HuH-7 (cell line): ENCODE data around the gene RABGAP1L.
"Not testable (repeated sequence)": the region's sequence is repeated elsewhere in the genome, so short reads cannot be mapped to it uniquely, and the experiment has no call there.

ENCODE experiments used
- DNase-seq: peaks from one replicate; pipeline ENCODE4 v3.0.0; 2011; ENCODE audit warnings: low spot score

RABGAP1L gene

DNA sequence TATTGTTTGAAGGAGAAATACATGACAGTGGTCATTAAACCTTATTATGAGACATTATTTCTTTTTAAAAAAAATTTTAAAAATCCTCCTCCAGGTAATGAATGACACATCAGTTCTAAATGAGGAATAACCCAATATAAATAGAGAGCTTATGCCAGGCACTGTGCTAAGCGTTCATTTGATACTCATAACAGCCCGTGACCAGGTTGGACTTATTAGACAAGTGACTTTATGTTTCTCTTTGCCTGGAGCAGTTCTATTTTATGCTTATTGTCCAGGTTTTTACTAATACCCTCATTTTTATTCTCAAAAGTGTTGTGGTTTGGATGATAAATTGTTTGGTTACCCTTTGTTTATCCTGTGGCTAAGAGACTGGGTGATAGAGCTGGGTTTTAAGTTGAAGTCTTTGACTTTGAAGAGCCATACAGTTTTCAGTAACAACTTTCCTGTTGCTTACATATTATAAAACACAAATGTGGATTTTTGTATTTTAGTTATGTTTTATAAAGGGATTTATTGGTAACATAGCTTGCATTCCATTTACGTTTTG lies 84.2 kb downstream of the RABGAP1L start:
- DNase-seq: no peak

DNA sequence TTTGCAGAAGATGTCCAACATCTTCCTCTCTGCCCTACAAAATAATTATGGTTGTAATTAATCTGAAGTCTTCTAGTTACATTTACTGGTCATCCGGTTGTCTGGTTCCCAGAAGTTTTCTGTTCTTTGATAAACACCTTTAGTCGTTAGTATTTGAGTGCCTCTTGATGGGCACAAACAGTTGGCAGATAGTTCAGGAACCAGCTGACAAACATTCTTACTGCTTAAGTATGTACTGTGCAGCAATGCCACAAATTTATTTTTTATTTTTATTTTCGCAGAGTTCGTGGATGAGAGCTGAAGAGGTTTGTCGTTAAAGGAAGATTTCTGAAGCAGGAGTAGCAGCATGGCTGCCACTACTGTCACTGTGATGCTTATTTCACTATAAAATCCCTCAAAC lies 84.7 kb downstream of the RABGAP1L start:
- no peak for DNase-seq

DNA sequence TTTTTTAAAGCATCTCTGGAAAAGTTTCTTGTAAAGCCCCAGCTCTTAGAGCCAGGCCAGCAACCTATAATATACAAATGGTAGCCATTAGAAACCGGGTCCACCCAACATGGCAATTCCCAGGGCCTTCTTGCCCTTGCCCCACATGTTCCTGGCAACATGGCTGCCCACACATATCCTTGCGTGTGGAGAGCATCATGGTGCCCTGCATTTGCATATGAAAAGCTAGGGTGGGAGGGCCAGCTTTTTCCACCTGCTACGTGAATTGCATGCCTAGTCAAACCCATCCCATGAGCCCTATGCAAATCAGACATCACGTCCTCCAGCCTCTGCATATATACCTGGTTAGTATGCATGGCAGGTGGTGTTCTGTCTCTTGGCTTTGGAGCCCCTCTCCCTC lies 88.2 kb downstream of the RABGAP1L start:
- no peak for DNase-seq

DNA sequence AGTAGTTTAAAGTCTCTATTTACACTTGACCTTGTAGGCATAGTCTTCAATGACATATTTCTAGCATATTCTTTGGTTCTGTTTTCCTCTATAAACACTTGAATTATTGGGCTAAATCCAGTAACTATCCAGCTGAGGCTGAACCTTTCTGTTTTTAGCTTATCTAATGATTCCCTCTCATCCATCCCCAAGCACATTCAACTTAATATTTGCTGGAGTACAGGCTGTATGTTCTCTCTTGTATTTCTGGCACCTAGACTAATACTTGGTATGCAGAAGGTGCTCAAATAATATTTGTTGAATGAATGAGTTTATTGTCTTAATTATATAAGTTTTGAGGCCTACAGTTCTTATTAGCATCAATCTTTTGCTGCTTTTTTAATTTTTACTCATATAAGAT lies 88.7 kb downstream of the RABGAP1L start:
- DNase-seq: no peak

DNA sequence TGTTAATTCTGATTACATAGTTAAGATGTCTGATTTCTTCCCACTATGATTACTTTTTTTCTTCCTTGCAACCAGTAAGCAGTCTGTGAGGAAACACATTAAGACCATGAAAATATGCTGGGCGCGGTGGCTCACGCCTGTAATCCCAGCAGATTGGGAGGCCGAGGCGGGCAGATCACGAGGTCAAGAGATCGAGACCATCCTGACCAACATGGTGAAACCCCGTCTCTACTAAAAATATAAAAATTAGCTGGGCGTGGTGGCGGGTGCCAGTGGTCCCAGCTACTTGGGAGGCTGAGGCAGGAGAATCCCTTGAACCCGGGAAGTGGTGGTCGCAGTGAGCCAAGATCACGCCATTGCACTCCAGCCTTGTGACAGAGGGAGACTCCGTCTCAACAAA lies 97.1 kb downstream of the RABGAP1L start:
- not testable (repeated sequence) for DNase-seq

DNA sequence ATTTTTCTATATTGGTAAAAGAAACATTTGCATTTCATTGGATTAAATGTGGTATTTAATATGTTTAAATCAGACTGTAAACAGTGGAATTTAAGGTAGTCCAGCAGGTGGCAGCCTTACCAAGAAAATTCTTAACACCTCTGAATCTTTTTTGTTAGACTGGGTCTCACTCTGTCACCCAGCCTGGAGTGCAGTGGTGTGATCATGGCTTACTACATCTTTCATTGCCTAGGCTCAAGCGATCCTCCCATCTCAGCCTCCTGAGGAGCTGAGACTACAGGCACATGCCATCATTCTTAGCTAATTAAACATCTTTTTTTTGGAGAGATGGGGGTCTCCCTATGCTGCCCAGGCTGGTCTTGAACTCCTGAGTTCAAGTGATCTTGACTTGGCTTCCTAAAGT lies 98.8 kb downstream of the RABGAP1L start:
- DNase-seq: no peak

DNA sequence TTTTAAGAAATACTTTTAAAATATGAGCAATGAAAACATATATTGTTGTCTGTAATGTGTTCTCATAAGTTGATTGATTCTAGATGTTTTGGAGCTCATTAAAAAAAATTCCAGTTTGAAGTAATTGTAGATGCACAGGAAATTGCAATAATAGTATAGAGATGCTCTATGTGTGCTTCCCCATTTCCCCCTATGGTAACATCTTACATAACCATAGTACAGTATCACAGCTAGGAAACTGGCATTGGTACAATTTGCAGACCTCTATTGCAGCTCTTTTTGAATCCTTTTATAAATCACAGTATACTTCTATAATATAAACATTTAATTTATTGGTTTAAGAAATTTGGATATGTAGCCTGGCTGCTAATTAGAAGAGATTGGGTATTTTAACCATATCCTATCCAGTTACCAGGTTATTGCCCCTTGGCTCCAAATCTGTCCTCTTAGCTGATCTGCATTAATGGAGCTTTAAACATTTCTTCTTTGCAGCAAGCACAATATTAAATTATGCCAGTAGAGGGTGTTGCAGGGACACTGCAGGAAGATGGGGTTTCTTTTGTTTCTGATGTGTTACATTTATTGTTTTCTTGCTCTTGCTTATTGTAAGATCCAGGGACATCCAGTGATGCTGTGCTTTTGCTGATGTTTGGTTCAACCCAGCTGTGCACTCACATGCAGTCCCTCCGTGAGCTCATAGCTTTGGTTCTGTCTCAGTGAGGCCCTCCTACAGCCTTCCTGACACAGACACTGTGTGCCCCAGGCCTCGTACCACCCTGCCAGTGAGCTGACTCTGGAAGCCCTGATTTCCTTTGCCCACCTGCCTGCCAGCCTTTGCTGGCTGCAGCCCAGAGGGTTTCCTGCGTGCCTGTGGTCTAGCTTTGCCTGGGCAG lies 103.3 kb downstream of the RABGAP1L start:
- DNase-seq: peak; percentile 38

DNA sequence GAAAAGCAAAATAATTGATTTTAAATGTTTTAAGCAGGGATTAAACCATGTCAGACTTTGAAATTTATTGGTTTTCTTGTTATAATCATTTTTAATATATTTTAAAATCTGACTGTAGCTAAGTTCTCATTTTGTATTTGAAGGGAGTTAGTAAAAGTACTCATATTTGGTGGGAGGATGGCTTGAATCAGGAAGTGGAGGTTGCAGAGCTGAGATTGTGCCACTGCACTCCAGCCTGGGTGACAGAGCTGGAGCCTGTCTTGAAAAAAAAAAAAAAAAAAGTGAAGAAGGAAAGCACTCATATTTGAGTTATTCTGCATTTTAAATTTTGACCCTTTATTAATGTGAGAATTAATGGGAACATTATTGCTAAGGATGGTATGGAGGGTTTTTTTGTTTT lies 106.0 kb downstream of the RABGAP1L start:
- DNase-seq: no peak

DNA sequence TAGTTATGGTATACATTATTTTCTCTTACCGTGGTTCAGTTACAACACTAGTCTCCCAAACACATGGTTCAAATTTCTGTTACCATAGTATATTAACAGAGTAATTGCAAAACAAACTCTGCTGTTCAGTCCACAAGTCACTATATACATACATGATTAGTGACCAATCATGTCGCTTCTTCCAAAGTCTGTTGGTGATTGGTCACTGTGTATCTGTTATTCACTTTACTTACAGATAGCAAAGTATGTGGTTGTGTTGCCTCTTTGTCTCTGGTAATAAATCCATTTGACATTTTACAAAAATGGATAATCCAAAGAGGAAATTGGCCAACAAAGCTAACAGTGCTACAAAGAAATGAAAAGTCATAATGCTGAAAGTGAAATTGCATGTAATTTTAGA lies 107.2 kb downstream of the RABGAP1L start:
- DNase-seq: no peak

DNA sequence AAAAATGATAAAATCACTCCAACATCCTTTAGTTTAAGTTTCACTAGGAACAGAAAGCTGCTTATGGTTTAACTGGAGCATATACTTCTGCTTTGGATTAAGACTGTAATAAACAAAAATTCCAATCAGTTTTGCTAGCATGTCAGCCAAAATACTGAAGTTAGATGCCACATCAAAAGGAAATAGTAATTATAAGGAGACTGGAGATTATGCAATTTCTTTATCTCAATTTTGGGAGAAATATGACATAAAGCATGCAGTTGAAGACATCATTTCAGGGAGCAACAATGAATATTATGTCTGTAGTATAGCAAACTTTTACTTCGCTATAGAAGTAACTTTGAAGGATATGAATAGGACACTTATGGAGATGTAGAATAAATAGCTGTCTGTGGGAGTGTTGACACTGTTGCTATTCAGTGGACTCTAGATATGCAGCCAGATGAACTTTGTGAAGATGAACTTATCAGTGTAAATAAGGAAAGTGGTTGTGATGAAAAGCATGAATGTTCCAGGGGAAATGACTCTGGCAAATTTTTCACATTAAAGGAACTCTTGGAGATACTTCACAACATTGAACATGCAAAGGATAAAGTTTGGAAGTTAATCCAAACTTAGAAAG lies 107.8 kb downstream of the RABGAP1L start:
- no peak for DNase-seq

DNA sequence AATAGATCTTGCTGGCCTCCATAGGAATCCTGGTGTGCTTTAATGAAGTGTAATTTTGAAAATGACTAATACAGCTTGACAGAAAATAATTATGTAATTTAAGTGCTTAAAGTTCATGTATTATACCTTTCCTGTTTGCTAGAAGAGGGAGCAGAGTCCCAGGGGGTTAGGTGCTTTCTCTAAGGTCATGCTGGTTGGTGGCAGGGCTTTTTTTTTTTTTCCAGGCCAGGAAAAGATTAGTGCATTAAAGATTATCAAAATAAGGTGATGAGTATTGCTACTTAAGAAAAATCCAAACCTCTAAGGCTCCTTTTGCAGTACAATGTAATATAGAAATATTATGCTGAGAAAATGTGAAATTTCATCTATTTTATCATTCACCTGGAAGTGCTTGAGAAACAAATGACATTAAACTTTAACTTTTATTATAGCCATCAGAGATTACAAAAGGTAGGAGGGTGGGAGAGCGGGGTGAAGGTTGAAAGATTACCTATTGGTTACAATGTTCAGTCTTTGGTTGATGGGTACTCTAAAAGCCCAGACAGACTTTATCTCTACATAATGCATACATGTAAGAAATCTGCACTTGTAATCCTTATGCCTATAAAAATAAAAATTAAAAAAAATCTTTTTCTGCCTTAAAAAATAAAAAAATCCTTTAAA lies 110.8 kb downstream of the RABGAP1L start:
- no peak for DNase-seq

DNA sequence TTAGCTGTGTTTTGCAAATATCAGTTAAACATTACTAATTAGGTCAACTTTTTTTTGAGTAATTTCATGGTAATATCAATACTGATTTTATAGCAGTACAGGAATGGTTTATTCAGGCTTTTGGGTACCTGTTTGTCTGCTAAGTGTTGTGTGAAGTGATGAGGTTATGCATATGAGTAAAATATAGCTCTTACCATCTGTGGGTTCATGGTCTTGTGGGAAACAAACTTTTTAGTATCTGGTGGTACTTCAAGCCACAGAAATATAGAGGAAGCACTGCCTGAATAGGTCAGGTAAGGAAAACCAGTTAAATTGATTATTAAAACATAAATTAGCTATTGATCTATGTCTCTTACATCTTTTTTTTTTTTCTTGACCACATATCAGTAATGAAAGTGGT lies 113.9 kb downstream of the RABGAP1L start:
- no peak for DNase-seq

DNA sequence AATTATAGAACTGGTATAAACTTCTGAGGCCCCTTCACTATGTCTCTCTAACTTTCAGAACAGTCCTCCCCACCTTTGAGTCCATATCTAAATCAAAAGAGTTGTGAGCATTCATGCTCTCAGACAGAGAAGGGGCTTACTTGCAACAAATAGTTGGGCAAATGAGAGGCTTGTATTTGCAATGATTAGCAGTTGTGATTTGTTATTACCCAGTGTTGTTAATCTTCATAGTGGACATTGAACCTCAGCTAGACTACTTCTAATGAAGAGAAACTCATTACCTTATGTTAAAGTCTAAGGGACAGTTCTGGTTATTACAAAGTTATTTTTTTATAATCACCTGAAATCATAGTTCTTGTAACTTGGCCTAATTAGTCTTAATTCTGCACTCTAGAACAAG lies 114.5 kb downstream of the RABGAP1L start:
- no peak for DNase-seq

DNA sequence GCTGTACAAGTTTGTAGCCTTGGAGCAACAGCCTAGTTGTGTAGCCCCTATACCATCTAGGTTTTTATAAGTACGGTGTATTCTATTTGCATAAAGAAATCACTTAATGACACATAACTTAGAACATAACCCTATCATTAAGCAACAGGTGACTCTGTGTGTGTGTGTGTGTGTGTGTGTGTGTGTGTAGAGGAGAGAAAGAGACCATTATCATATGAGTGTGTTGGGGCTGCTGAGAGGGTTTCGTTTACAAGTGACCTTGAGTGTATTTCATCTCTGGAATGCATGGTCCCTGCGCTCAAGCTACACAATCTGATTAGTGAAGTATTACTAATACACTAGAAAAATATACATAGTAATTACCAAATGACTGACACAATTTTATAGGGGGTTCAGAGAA lies 115.1 kb downstream of the RABGAP1L start:
- no peak for DNase-seq

DNA sequence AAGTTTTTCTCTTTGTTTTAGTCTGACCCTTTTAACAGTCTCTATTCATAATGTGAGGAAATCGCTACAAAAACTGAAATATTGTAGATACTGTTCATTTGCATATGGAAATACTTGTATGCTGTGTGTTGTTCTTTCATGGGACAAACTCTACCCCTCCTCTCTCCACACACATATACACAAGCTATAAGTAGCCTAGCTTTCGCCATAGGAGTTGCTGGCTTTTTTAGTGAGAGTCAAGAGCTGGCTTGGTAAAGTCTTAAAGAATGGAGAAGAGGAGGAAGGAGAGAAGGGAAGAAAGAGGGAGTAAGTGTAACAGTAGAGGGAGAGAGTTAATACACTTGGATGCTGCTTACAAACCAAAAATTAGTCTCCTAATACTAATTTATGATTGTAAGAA lies 115.6 kb downstream of the RABGAP1L start:
- no peak for DNase-seq

DNA sequence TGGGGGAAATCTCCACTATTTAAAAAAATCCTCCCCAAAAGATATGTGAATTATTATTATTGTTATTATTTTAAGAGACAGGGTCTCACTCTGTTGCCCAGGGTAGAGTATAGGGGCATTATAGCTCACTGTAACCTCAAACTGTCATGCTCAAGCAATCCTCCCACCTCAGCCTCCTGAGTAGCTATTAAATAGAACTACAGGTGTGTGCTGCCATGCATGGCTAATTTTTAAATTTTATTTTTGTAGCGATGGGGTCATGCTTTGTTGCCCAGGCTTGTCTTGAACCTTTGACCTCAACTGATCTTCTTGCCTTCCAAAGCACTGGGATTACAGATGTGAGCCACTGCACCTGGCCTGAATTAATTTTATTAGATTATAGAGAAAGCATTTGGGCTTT lies 116.8 kb downstream of the RABGAP1L start:
- DNase-seq: no peak

DNA sequence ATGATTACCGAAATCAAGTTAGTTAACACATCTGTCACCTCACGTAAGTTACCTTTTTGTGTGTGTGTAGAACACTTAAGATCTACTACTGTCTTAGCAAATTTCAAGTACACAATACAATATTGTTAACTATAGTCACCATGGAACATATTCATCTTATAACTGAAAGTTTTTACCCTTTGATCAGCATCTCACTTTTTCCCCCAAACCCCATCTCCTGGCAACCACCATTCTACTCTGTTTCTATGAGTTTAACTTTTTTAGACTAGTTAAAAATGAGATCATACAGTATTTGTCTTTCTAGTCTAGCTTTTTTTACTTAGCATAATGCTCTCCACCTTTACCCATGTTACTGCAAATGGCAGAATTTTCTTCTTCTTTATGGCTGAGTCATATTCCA lies 124.7 kb downstream of the RABGAP1L start:
- DNase-seq: no peak

DNA sequence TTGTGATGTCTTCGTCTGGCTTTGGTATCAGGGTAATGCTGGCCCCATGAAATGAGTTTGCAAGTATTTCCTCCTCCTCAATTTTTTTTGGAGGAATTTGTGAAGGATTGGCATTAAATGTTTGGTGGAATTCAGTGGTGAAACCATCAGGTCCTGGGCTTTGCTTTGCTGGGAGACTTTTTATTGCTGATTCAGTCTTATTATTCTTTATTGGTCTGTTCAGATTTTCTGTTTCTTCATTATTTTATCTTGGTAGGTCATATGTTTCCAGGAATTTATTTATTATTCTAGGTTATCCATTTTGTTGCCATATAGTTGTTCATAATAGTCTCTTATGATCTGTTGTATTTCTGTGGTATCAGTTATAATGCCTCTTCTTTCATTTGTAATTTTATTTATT lies 126.7 kb downstream of the RABGAP1L start:
- no peak for DNase-seq

DNA sequence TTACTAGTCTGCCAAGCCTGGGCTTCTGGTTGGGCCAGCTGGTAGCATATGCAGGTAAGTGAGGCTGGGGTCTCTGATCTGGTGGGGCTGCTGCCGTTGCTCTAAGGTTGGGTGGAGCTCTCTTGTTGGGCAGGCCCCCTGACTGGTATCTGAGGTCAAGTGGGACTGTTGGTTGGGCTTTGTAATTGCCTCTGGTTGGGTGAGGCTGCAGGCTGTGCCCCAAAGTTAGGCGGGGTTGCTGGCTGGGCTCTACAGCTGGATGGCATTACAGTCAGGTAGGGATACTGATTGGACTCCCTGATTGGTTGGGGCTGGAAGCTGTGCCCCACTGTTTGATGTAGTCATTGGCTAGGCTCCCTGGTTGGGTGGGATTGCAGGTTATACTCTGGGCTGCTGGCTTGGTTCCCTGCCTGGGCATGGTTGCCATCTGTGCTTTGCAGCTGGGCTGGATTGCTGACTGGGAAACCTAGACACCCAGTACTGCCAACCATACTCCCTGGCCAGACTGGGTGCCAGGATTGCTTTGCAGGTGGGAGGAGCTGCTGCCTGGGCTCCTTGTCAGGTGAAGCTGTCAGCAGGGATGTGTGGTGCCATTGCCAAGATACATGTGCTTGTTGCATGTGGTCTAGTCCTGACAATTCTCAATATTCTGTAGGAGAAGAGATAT lies 130.5 kb downstream of the RABGAP1L start:
- no peak for DNase-seq

DNA sequence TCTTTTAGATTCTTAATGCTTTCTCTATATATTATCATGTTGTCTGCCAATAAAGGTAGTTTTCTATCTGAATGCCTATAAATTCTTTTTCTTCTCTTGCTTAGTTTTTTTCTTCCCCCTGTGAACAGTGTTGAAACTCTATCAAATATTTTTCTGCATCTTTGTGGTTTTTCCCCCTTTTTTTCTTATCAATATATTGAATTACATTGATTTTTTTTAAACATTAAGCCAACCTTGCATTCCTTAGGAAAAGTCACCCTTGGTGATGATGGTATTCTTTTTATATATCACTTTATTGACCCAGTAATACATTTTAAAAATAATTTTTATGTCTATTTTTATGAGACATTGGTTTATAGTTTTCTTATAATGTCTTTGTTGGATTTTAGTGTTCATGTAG lies 131.7 kb downstream of the RABGAP1L start:
- no peak for DNase-seq

DNA sequence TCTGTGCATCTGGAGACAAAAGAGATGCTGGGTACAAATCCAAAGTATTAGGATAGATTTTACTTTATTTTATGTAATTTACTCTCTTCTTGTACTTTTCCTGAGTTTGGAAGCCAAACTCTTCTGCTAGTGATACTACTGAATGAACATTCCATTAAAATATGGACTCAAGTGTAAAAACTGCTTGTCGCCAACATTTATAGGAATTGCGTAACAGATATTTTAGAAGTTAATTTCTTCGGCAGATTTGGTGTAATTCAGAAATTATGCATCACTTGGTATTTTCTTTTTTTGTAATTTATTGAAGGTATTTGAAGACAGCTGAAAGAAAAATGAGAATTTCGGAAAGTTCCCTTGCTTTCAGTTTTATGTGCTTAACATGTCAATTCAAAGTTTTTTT lies 137.0 kb downstream of the RABGAP1L start:
- no peak for DNase-seq

DNA sequence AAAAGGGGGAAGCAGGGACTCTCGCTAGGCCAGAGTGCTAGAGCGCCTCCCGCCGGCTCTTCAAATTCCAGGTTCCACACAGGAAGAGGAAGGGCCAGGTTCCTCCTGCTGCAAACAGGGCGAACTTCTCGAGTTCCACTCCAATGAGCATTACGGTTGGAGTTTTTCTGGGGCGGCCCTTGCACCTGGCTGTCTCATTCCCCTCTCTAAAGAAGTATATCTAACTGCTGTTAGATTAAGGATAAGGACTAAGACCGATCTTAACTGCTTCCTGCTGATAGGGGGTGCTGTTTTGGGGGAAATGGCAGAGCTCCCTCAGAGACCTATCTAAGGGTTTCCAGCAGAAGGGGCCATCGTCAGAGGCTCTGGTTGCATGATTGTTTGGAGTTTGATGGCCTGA lies 138.0 kb downstream of the RABGAP1L start:
- DNase-seq: no peak
